ENCODE results near the gene ZC3H4. TPM values are rescaled to one million over a fixed set of nuclear protein-coding genes. Genes with fewer than 3 reads are reported as not detected.
"Not testable (repeated sequence)": the region's sequence is repeated elsewhere in the genome, so short reads cannot be mapped to it uniquely, and the experiment has no call there.

ZC3H4 gene
- total RNA-seq, 4 donors from 2014 or later = 22.5 to 28.7 (median 24.9) TPM

DNA sequence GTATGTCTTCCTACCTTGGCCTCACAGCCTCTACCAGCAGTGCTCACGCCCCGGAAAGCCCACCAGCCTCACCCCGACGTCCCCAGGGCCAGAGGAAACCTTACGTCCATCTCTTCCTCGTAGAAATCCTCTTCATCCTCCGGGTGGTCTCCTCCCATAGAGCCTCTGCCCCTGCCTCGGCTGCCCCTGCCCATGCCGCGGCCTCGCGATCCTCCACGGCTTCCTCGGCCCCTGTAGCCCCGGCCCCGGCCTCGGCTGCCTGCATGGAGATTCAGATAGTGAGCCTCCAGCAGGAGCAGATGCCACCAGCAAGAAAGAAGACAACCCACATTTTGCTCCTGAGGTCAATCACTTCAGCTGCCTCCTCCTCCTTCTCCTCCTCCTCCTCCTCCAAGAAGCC, 27.3 kb downstream of the ZC3H4 start:
- Histone ChIP-seq H3K36me3 (peaks cover 0 to 100% of the 10 kb centered on the region in 2 donors), H3K4me3 (no peak overlapping the region), H3K9me3 (no peaks in the 10 kb centered on the region), H3K27me3 (no peaks in the 10 kb centered on the region), H3K4me1 (no peaks in the 10 kb centered on the region), H3K27ac (peak overlapping the region in 1 of 4 donors; percentile 12)
- WGBS, 2 donors (ENCODE audit: low coverage in 1 of 2) = 90 to 100% methylated on average over 7 to 10 of the region's 17 CpGs
- TF ChIP-seq, protein P1, sequence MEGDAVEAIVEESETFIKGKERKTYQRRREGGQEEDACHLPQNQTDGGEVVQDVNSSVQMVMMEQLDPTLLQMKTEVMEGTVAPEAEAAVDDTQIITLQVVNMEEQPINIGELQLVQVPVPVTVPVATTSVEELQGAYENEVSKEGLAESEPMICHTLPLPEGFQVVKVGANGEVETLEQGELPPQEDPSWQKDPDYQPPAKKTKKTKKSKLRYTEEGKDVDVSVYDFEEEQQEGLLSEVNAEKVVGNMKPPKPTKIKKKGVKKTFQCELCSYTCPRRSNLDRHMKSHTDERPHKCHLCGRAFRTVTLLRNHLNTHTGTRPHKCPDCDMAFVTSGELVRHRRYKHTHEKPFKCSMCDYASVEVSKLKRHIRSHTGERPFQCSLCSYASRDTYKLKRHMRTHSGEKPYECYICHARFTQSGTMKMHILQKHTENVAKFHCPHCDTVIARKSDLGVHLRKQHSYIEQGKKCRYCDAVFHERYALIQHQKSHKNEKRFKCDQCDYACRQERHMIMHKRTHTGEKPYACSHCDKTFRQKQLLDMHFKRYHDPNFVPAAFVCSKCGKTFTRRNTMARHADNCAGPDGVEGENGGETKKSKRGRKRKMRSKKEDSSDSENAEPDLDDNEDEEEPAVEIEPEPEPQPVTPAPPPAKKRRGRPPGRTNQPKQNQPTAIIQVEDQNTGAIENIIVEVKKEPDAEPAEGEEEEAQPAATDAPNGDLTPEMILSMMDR (IDR thresholded peaks at IDR 0.05) = no peak
- ATAC-seq = no peak

DNA sequence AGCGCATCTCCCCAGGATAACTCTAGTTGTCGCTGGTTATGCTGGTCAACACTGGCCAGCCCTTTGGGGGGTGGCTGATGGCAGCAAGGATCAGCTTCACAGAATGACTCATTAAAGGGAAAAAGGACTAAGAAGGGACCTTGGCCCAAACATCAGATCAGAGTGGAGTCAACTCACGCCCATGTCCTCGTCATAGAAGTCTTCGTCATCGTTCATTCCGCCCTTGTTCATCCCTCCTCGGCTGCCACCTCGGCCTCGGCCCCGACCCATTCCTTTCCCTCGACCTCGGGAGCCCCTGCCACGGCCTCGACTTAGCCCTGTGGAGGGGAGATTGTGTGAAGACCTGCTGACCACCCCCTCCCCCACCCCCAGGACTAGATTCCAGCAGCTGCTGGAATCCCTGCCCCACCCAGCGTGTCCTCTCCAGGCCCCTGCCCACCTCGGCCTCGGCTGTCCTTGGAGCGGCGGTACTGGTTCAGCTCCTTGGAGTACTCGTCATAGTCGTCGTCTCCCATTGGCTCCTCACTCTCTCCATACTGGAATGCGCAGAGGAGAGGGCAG, 28.6 kb downstream of the ZC3H4 start:
- no peak for TF ChIP-seq EP300 (IDR thresholded peaks at IDR 0.05)
- no peak for TF ChIP-seq POLR2A (IDR thresholded peaks at IDR 0.05)
- TF ChIP-seq POLR2AphosphoS5 (IDR thresholded peaks at IDR 0.05) = no peak
- TF ChIP-seq, protein P1 (IDR thresholded peaks at IDR 0.05) = no peak
- no peak overlapping the region for H3K4me3 ChIP-seq
- no peaks in the 10 kb centered on the region for H3K9me3 ChIP-seq
- WGBS, 2 donors (ENCODE audit: low coverage in 1 of 2) = 84 to 90% methylated on average over 5 to 17 of the region's 24 CpGs
- H3K4me1 ChIP-seq = peaks cover 0 to 2% (median 0%) of the 10 kb centered on the region in 3 donors
- no peak overlapping the region for H3K27ac ChIP-seq
- H3K36me3 ChIP-seq = peaks cover 0 to 100% of the 10 kb centered on the region in 2 donors
- H3K27me3 ChIP-seq = no peaks in the 10 kb centered on the region
- ATAC-seq = no peak

DNA sequence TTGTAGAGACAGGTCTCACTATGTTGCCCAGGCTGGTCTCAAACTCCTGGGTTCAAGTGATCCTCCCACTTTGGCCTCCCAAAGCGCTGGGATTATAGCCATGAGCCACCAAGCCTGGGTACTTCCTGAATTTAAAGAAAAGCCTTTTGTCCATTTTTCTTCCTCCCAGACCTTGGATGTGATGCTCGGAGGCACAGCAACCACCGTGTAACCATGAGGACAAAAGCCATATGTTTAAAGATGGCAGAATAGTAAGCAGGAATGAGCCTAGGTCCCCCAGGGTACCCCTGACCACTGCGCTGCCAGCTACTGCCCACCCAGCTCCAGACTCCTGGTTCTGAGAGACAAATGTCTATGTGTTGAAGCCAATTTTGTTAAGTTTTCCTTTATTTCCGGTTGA, 31.1 kb downstream of the ZC3H4 start:
- TF ChIP-seq EP300 (IDR thresholded peaks at IDR 0.05) (no peak), POLR2AphosphoS5 (IDR thresholded peaks at IDR 0.05) (no peak), POLR2A (IDR thresholded peaks at IDR 0.05) (no peak)
- TF ChIP-seq, protein P1 (IDR thresholded peaks at IDR 0.05) = no peak
- 97 to 100% methylated on average over 3 to 5 of the region's 5 CpGs for WGBS, 2 donors (ENCODE audit: low coverage in 1 of 2)
- Histone ChIP-seq H3K27ac (no peak overlapping the region), H3K36me3 (peaks cover 0 to 96% of the 10 kb centered on the region in 2 donors), H3K4me3 (no peak overlapping the region), H3K9me3 (no peaks in the 10 kb centered on the region), H3K27me3 (no peaks in the 10 kb centered on the region), H3K4me1 (peaks cover 0 to 8% (median 0%) of the 10 kb centered on the region in 3 donors)
- no peak for ATAC-seq

DNA sequence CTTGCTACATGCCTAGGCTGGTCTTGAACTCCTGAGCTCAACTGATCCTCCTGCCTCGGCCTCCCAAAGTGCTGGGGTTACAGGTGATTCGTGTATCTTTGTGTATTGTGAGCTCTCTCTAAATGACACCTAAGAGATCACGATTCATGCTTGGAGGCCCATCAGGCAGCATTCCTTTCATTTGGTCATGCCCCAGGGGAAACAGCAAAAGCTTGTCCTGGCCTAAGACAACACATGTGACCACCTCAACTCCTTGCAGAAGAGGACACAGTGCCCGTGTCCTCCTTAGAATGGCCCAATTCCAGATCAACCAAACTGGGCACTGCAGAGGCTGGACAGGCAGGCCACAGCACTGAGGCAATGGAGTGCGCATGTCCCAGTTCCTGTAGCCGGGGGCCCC, 32.5 kb downstream of the ZC3H4 start:
- Histone ChIP-seq H3K4me3 (no peak overlapping the region), H3K27ac (peak overlapping the region in 2 of 4 donors; percentile 78 to 82), H3K36me3 (peaks cover 0 to 96% of the 10 kb centered on the region in 2 donors), H3K27me3 (no peaks in the 10 kb centered on the region), H3K9me3 (no peaks in the 10 kb centered on the region), H3K4me1 (peaks cover 0 to 8% (median 0%) of the 10 kb centered on the region in 3 donors)
- TF ChIP-seq EP300 (IDR thresholded peaks at IDR 0.05) (no peak), POLR2AphosphoS5 (IDR thresholded peaks at IDR 0.05) (no peak)
- TF ChIP-seq, protein P1 (IDR thresholded peaks at IDR 0.05) = no peak
- ATAC-seq = no peak
- 80 to 100% methylated on average over 1 to 2 of the region's 6 CpGs for WGBS, 2 donors (ENCODE audit: low coverage in 1 of 2)

DNA sequence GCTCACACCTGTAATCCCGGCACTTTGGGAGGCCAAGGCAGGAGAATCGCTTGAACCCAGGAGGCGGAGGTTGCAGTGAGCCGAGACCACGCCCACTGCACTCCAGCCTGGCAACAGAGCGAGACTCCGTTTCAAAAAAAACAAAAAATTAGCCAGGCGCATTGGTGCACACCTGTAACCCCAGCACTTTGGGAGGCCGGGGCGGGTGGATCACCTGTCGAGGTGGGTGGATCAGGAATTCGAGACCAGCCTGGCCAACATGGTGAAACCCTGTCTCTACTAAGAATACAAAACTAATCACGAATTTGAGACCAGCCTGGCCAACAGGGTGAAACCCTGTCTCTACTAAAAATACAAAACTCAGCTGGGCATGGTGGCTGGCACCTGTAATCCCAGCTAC, 35.2 kb downstream of the ZC3H4 start:
- H3K4me3 ChIP-seq, H3K27me3 ChIP-seq, H3K9me3 ChIP-seq, ATAC-seq, H3K4me1 ChIP-seq, H3K27ac ChIP-seq: not testable (repeated sequence)
- 92 to 94% methylated on average over 5 to 8 of the region's 13 CpGs for whole genome bisulfite sequencing, 2 donors (ENCODE audit: low coverage in 1 of 2)
- H3K36me3 ChIP-seq = peaks cover 0 to 92% of the 10 kb centered on the region in 2 donors

Data from gastroesophageal sphincter (tissue), 4 donors.